ENCODE measurements around the gene CUEDC1. TPM values are rescaled to one million over a fixed set of nuclear protein-coding genes. Genes with fewer than 3 reads are reported as not detected.

CUEDC1 gene
- total RNA-seq, 1 experiment from 2014 or later = 12.2 TPM

GRCh38 chr17:57814421-57814820, 140.8 kb downstream of the CUEDC1 start:
- no peak for DNase-seq (ENCODE audit: extremely low read depth, low read depth)

DNA sequence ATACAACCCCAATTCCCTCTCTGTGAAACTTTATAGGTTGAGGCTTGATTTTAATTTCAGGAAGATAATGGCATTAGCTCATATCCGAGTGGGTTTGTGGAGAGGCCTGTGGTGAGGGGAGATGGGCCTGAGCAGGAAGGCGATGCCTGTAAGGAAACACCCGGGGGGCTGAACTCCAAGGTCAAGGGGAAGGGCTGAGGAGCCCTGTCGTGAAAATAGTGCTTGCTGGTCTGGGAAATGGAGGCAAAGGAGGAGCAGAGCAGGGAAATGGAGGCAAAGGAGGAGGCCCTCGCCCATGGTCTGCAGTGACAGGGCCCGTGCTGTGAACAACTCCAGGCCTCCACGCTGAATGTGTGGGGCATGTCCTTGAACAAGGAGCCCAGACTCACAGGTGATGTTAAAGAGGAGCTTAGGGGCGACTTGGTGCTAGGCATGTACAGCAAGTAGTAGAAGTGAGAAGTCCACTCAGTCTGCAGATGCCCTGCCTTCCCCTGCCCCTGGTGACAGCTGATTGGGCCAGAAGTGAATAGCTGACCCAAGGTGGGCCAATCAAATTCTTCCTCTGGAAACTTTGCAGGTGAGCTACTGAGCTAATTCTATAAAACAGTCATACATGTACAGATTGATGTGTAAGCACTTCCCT, 143.5 kb downstream of the CUEDC1 start:
- no peak for DNase-seq (ENCODE audit: extremely low read depth, low read depth)

Small RNA genes lying within 50 kb of the gene (small RNA-seq; reads per million reads assigned to genes)
- gene AC015813.4 = 0 reads per million in 2 experiments

Other genes with a start within 250 kb of the CUEDC1 start
- gene CCDC182, start 210.1 kb downstream of the CUEDC1 start, total RNA-seq (2014; rRNA removed; shearing (Covaris generic)) = not detected in 2 replicates
- gene MRPS23, start 105.4 kb downstream of the CUEDC1 start, total RNA-seq (2014; rRNA removed; shearing (Covaris generic)) = 58.9 and 70.3 TPM in 2 replicates
- gene VEZF1, start 32.8 kb upstream of the CUEDC1 start, total RNA-seq (2014; rRNA removed; shearing (Covaris generic)) = 45.5 and 51.4 TPM in 2 replicates
- 275 and 297 TPM in 2 replicates for gene SRSF1, start 51.8 kb upstream of the CUEDC1 start, total RNA-seq (2014; rRNA removed; shearing (Covaris generic))
- gene DYNLL2, start 128.0 kb upstream of the CUEDC1 start, total RNA-seq (2014; rRNA removed; shearing (Covaris generic)) = 7.3 and 9.8 TPM in 2 replicates
- gene OR4D1, start 193.0 kb upstream of the CUEDC1 start, total RNA-seq (2014; rRNA removed; shearing (Covaris generic)) = not detected in 2 replicates
- not detected in 2 replicates for gene OR4D2, start 211.6 kb upstream of the CUEDC1 start, total RNA-seq (2014; rRNA removed; shearing (Covaris generic))
- gene EPX, start 237.3 kb upstream of the CUEDC1 start, total RNA-seq (2014; rRNA removed; shearing (Covaris generic)) = not detected in 2 replicates

Measured in NCI-H460 (cell line).